Activated naive CD8-positive, alpha-beta T cell treated with anti-CD3 and anti-CD28 coated beads, Interleukin-2, amount 50 U/mL, for 16 hours (primary cell): ENCODE results near the gene KAZN.

Source experiments
- DNase-seq: peaks from one replicate; pipeline ENCODE4 v3.0.0-alpha.2; 2020; ENCODE audit warnings: low read depth, low spot score

KAZN gene

GRCh38 chr1:14614341-14614740 is 15.9 kb downstream of the KAZN start:
- DNase-seq, result no peak

- no peak for DNase-seq
Observed at GRCh38 chr1:14615549-14616218, 17.2 kb downstream of the KAZN start.

- no peak for DNase-seq
Observed at GRCh38 chr1:14616632-14617396, 18.3 kb downstream of the KAZN start.

GRCh38 chr1:14617791-14618190 is 19.3 kb downstream of the KAZN start:
- DNase-seq, result no peak

GRCh38 chr1:14620941-14621340 is 22.5 kb downstream of the KAZN start:
- DNase-seq, result no peak

GRCh38 chr1:14623090-14623489 is 24.6 kb downstream of the KAZN start:
- no peak for DNase-seq

DNA sequence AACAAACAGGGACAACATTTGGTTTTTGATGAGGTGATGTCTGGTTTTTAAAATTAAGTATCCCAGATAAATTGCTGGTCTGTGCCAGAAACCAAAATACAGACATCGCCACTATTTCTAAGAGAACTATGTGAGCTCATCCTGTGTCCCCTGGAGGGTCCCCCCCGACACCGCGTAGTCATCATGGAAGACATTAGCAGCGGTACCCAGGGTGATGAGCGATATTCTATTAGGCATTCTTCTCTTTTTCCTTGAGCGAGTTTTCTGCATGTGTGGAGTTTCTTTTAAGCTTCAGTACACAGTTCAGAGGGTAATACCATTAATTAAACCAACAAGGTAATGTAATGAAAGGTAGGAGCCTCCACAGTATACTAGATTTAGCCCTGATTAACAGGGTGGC is 26.5 kb downstream of the KAZN start:
- DNase-seq, result no peak

GRCh38 chr1:14625572-14625971 is 27.1 kb downstream of the KAZN start:
- no peak for DNase-seq

- DNase-seq, result no peak
Observed at GRCh38 chr1:14625996-14626395, 27.5 kb downstream of the KAZN start.

DNA sequence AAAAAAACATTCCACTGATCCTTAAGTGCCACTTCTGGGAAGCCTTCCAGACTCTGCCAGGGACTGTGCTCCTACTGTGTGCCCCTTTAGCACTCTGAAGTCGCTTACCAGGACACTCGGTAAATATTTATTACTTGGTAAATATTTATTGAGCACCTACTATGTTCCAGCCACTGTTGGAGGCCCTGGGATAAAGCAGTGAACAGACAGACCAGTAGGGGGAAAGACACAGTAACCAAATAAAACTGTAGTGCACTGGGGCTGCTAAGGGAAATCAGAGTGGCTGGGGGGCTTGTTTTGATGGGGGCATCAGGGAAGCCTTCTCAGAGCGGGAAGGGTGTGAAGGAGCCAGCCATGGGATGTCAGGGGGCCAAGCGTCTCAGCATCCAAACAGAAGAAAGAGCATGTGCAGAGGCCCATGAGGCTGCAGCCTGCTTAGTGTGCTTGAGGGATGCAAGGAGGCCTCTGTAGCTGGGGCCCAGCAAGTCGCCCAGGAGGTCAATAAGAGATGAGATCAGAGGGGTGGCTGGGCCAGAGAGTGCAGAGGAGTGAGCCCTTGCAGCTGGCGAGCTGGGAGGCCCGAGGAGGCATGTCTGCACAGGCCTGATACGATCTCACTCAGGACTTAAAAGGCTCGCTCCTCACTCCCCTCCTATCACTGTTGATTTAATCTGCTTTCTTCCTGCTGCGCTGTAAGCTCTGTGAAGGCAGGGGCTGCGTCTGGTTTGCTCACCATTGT is 28.6 kb downstream of the KAZN start:
- no peak for DNase-seq

DNA sequence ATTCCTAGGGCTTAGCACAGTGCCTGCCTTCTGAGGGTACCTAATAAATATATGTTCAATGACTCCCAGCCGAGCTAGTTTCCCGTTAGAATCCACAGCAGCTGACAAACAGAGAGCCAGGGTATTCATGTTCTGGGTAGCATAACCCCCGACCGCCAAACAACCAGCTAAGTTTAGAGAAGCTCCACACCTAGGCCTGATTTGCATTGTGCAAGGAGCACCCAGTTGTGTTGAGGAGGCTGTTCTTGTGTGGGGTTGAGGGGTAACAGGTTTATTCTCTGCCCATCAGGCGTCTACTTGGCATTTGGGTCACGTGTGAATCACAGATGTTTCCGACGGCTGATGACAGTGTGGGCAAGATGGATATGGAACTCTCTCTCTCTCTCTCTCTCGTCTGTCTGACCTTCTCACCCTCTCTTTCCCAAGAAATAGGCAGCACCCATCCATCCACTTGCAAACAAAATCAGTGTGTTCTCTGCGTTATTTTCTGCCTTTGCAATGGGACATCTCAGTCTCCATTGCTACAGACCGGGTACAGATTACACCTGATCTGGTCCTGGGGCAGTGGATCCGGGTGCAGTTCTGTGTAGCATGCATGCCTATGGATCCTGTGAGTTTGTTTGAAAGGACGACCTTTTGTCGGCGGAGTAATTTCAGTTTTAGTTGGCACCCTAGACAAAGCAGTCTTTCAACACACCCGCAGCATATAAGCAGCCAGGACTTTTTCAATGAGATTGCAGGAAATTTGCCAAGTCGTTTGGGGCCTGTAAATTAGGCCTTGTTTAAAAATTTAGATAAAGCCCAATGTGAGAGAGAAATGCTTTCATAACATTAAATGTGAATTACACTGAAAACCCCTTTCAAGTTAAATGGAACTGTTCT is 29.4 kb downstream of the KAZN start:
- DNase-seq, result no peak

DNA sequence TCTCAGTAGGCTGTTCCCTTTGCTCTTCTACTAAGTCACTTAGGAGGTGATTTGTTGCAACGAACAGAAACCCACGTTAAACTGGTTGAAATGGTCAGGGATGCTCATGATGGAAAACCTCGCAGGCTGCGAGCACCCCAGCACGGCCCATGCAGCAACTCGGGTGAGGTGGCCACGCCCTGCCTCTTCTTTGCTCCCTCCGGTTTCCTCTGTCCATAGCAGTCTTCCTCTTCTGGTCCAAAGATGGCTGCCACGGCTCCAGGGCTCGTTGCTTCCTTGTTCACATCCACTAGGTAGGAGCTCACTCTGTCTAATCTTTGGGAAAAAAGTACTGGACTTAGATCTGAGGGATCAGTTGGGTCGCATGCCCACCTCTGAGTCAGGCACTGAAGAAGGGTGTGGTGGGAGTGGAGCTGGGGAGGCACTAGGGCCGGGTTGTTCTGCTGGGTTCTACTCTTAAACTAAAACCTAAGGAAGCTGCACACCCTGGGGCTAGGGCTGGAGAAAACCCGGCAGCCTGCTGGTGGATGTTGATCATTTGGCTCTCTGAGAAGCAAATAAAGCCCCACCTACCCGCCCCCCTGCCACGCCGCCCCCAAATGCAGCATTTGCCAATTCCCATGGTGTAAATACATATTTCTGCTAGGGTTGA is 31.0 kb downstream of the KAZN start:
- no peak for DNase-seq

DNA sequence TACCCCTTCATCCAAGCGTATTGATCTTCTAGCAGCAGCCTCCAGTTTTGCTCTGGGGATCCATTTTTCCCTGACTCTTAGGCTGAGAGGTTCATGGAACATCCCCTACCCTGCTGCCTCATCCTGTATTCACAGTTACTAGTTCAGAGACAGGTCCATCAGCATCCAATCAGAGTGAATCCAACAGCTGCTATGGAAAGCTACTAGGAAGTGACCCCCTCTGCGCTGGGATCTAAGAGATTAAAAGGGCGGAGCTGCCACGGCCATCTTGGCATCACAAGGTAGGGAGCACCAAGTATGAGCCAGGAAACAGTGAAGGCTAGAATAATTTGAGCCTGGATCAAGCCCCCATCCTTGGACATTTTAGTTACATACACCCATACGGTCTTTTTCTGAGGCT is 32.5 kb downstream of the KAZN start:
- no peak for DNase-seq

DNA sequence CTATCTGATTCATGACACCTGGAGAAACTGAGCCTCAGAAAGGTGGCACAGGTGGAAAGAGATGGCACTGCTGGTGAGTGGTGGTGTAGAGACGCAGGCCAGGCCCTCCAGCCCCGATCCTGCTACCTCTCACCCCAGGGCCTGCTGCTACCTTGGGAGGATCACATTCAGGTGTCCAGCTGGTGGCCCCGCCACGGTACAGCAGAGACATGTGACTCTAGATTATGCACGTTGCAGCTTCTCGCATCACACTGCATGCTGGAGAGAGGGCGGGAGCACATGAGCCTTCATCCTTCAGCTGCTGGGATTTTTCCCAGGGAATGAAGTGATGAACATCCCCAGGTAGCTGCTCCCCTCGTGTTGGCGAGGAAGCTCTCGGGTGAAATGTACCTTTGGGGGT is 32.9 kb downstream of the KAZN start:
- DNase-seq, result no peak

DNA sequence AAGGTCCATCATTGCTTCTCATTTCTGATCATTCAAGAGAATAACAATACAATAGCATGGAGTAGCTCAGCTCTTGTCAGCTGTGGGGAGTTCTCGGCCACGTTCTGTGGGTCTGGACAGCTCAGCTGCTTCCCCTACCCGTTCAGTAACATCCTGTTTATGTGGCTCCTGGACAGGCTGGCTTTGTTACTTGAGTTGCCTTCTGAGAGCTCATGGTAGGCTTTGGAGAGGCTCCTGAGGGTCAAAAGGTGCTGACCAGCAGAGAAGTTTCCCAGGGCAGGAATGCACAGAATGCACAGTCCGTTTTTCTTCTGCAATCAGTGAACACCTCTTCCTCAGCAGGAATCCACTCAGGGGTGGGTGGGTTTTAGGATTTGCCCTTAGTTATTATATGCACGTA is 36.0 kb downstream of the KAZN start:
- no peak for DNase-seq

DNA sequence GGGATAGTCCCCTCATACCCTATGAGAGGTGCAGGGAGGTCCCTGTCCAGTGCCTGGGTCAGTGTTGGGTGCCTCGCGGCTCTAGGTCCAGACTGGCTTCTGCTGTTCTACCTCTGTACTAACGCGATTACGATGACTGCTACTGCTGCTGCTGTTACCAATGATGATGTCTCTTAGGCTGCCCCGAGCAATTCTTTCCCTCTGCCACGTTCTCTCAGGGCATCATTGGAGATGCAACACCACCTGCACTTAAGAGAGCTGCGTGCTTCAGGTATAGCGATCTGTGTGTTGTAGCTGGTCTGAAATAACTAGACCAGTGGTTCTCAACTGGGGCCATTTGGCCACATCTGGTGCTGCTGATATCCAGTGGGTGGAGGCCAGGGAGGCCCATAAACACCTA is 36.9 kb downstream of the KAZN start:
- DNase-seq, result no peak

DNA sequence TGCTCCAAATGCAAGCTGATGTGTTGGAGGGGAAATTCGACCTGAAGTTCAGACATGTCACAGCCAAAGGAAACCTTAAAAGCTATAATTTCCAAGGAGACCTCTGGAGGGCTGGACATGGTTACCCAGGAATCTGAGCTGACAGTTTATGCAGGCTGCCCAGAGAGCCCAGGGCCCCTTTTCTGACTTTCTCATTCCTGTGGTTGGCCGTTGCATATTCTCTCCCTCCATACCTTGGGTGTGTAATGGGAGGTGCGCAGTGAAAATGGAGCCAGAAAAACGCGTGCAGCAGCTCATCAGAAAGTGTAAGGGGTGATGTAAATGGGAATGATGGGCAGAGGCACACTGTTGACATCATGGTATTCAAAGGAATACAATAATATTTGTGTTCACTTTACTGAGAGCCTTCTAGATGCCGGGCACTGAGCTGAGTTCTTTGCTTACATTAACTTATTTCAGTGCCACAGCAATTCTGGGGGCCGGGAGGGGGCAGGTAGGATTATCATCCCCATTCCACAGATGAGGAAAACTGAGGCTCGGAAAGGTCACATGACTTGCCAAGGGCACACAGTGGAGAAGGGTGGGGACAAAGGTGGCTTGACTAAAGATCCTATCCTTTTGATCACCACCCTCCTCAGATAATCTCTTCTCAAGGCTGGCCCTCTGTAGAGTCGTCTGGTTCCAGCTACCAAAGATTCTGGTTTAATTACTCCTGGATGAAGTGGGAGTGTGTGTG is 38.6 kb downstream of the KAZN start:
- DNase-seq, result no peak

- no peak for DNase-seq
Observed at GRCh38 chr1:14639291-14640050, 41.0 kb downstream of the KAZN start.

GRCh38 chr1:14642712-14643111 is 44.2 kb downstream of the KAZN start:
- DNase-seq, result no peak

- DNase-seq, result no peak
Observed at GRCh38 chr1:14646973-14647372, 48.5 kb downstream of the KAZN start.
